ENCODE data around the gene MIA. TPM values are rescaled to one million over a fixed set of nuclear protein-coding genes. Genes with fewer than 3 reads are reported as not detected.

Gene MIA
- total and polyA plus RNA-seq, 2 of the 4 experiments (the other 2 are of a cell fraction), result 0.44 TPM; not detected in 1

GRCh38 chr19:40733149-40733548 is 42.2 kb upstream of the MIA start:
- Histone ChIP-seq H3K23ac (ENCODE audit: low read depth, low read length) (no peak overlapping the region), H4K5ac (ENCODE audit: low read depth, low read length) (no peak overlapping the region), H3K9me3 (ENCODE audit: control insufficient read depth, insufficient read depth, low read length) (no peaks in the 10 kb centered on the region), H3K4me3 (ENCODE audit: insufficient read depth, low read depth, low read length) (no peak overlapping the region), H3K18ac (ENCODE audit: low read depth, low read length) (no peak overlapping the region), H3K56ac (ENCODE audit: extremely low read depth, insufficient read depth, low read length) (no peak overlapping the region), H3K4me2 (ENCODE audit: low read depth, low read length) (no peak overlapping the region), H3K36me3 (ENCODE audit: control insufficient read depth, insufficient read depth, low read length) (peaks cover 67% of the 10 kb centered on the region), H2AFZ (replicated peaks; ENCODE audit: low read length, poor library complexity) (no peak overlapping the region), H4K91ac (ENCODE audit: insufficient read depth, low read depth, low read length) (no peak overlapping the region), H2AK9ac (replicated peaks; ENCODE audit: low read depth, low read length, poor library complexity) (no peak overlapping the region), H3K27ac (ENCODE audit: insufficient read depth, low read length) (no peak overlapping the region), H2AK5ac (ENCODE audit: low read depth, low read length) (no peak overlapping the region), H3K79me1 (ENCODE audit: low read depth in 1 of 2, low read length in 2 of 2) (0 out of 4 replicates have a peak, but pooled peaks cover 0 to 4% of the 10 kb centered on the region in 2 experiments), H2BK15ac (ENCODE audit: low read depth, low read length) (no peak overlapping the region), H4K8ac (ENCODE audit: low read depth in 2 of 2, low read length in 2 of 2) (no peak overlapping the region), H3K9me1 (ENCODE audit: insufficient read depth, low read length) (no peaks in the 10 kb centered on the region), H3K4ac (ENCODE audit: low read depth, low read length) (no peak overlapping the region), H2BK5ac (ENCODE audit: low read depth, low read length, poor library complexity, severe bottlenecking) (no peak overlapping the region), H3K4me1 (ENCODE audit: control insufficient read depth, insufficient read depth, low read length) (no peaks in the 10 kb centered on the region), H3K27me3 (ENCODE audit: control insufficient read depth, insufficient read depth, low read length) (no peaks in the 10 kb centered on the region), H2BK20ac (ENCODE audit: low read depth, low read length) (no peak overlapping the region), H4K20me1 (ENCODE audit: insufficient read depth, low read length) (no peaks in the 10 kb centered on the region), H2BK120ac (ENCODE audit: low read depth, low read length) (no peak overlapping the region), H3K9ac (ENCODE audit: low read depth, low read length) (no peak overlapping the region), H3K14ac (replicated peaks; ENCODE audit: low read depth, low read length) (no peak overlapping the region)
- DNase-seq, result no peak
- WGBS, 2 experiments (ENCODE audit: extremely low coverage in 2 of 2, insufficient read length in 1 of 2), result 86% methylated on average over 1 of the region's 13 CpGs; no CpG with 5 or more reads in 1 of the 2 experiments
- in situ Hi-C loops (cut with MboI; ENCODE audit: low sequenced_read_pairs), result no loop called here
- TF ChIP-seq MXI1 (IDR thresholded peaks at IDR 0.05; ENCODE audit: borderline replicate concordance, low read depth, low read length) (no peak), MAFK (IDR thresholded peaks at IDR 0.05; ENCODE audit: low read depth, low read length) (no peak), RCOR1 (IDR thresholded peaks at IDR 0.05; ENCODE audit: insufficient replicate concordance, low read length) (no peak), NFE2L2 (IDR thresholded peaks at IDR 0.05; ENCODE audit: low read depth, low read length) (no peak), BHLHE40 (IDR thresholded peaks at IDR 0.05; ENCODE audit: low read depth, low read length) (no peak), CEBPB (IDR thresholded peaks at IDR 0.05; ENCODE audit: low read depth, low read length) (no peak), FOS (IDR thresholded peaks at IDR 0.05; ENCODE audit: low read depth, low read length) (no peak), USF2 (IDR thresholded peaks at IDR 0.05; ENCODE audit: low read depth, low read length) (no peak), POLR2A (IDR thresholded peaks at IDR 0.05; ENCODE audit: low read depth, low read length) (no peak), SMC3 (IDR thresholded peaks at IDR 0.05; ENCODE audit: low read depth, low read length) (no peak), MAZ (IDR thresholded peaks at IDR 0.05; ENCODE audit: borderline replicate concordance, low read depth, low read length) (no peak)
- no TSS peak for BruUV-seq (replicated peaks)
- ChIA-PET POLR2A (ENCODE audit: unreplicated experiment) (no interaction called here), CTCF (interaction anchor here (0.5 kb wide), 1 partner anchor 20 kb away, joined by 3 read pairs; no protein-coding TSS in a partner anchor)
- no peak for ATAC-seq (ENCODE audit: low read depth)
- intact Hi-C loops (cut with micrococcal nuclease), result no loop called here
- dilution Hi-C loops (cut with HindIII; ENCODE audit: low sequenced_read_pairs, unreplicated experiment), result no loop called here
